HepG2 (cell line): ENCODE results near the gene KARS1. TPM values are rescaled to one million over a fixed set of nuclear protein-coding genes. Genes with fewer than 3 reads are reported as not detected.

ENCODE experiments used
- ELF4 ChIP-seq: sonication (generic); formaldehyde crosslinking; IDR thresholded peaks from 2 replicates; pipeline ENCODE4 v1.5.0; 2020; ENCODE audit warnings: missing genetic modification reagents, mild to moderate bottlenecking, moderate library complexity, borderline replicate concordance
- FOXA3 ChIP-seq: IDR thresholded peaks from 2 replicates; pipeline ENCODE4 v1.6.1; 2016; ENCODE audit warnings: missing genetic modification reagents, missing compliant biosample characterization
- GATA4 ChIP-seq: sonication (generic); IDR thresholded peaks from 2 replicates; pipeline ENCODE4 v1.6.1; 2016; ENCODE audit warnings: antibody characterized with exemption, low read depth, borderline replicate concordance
- GATAD1 ChIP-seq: IDR thresholded peaks from 2 replicates; pipeline ENCODE4 v1.6.1; 2016; ENCODE audit warnings: missing genetic modification reagents, missing compliant biosample characterization
- HNF4A ChIP-seq: sonication (generic); formaldehyde crosslinking; IDR thresholded peaks from 2 replicates; pipeline ENCODE4 v1.4.0; 2020; ENCODE audit warnings: missing genetic modification reagents
- KDM5B ChIP-seq: sonication (generic); formaldehyde crosslinking; IDR thresholded peaks from 2 replicates; pipeline ENCODE4 v1.4.0; 2020; ENCODE audit warnings: missing genetic modification reagents, mild to moderate bottlenecking, borderline replicate concordance
- KLF9 ChIP-seq: IDR thresholded peaks from 2 replicates; pipeline ENCODE4 v1.6.1; 2016; ENCODE audit warnings: low read depth
- MTF1 ChIP-seq: sonication (generic); formaldehyde crosslinking; IDR thresholded peaks from 2 replicates; pipeline ENCODE4 v1.5.0; 2020; ENCODE audit warnings: missing genetic modification reagents
- NR2F6 ChIP-seq, 2 experiments: IDR thresholded peaks; 2 replicates each; pipeline ENCODE4 v1.6.1; 2016; ENCODE audit warnings: antibody characterized with exemption in 1 of 2, mild to moderate bottlenecking in 1 of 2
- PHF8 ChIP-seq: sonication (generic); formaldehyde crosslinking; IDR thresholded peaks from 2 replicates; pipeline ENCODE4 v1.5.0; 2020; ENCODE audit warnings: missing genetic modification reagents
- REL ChIP-seq: sonication (generic); formaldehyde crosslinking; conservative IDR thresholded peaks from 2 replicates; pipeline ENCODE4 v1.8.0; 2022; ENCODE audit warnings: mild to moderate bottlenecking, missing genetic modification reagents, moderate library complexity
- ZBTB1 ChIP-seq: sonication (generic); formaldehyde crosslinking; IDR thresholded peaks from 2 replicates; pipeline ENCODE4 v1.4.0; 2020; ENCODE audit warnings: missing genetic modification reagents, borderline replicate concordance
- ZNF234 ChIP-seq: sonication (generic); formaldehyde crosslinking; conservative IDR thresholded peaks from 2 replicates; pipeline ENCODE4 v1.5.1; 2020; ENCODE audit warnings: mild to moderate bottlenecking, missing genetic modification reagents
- ZNF7 ChIP-seq: IDR thresholded peaks from 2 replicates; pipeline ENCODE4 v1.6.1; 2016; ENCODE audit warnings: missing biosample characterization, missing genetic modification reagents
- polyA plus RNA-seq, 8 experiments: library from polyadenylated mRNA; depleted of rRNA in 3 of 8; stranded (reverse) in 7 of 8; unstranded in 1 of 8; fragments of >200 nt; fragmentation: Illumina TruSeq in 4 of 8; extraction: Trizol in 4 of 8; gene quantifications; 2 replicates each; pipeline versions ENCODE4 v1.2.1 to v1.2.3, GENCODE V29; 2011 to 2016; ENCODE audit warnings: low read depth in 4 of 8, missing spikeins in 1 of 8, mixed read lengths in 1 of 8; ENCODE audit not compliant: insufficient read depth in 1 of 8
- total RNA-seq, 5 experiments: library from RNA; depleted of rRNA; stranded (reverse); fragments of >200 nt; fragmentation: Illumina TruSeq; extraction: Trizol; gene quantifications; 2 replicates each; pipeline ENCODE4 v1.2.3, GENCODE V29; 2016; ENCODE audit warnings: low read depth in 1 of 5
- TF ChIP-seq, protein P1 (sequence below): sonication (generic); formaldehyde crosslinking; IDR thresholded peaks from 2 replicates; pipeline ENCODE4 v1.4.0; 2020; ENCODE audit warnings: mild to moderate bottlenecking, missing genetic modification reagents
- TF ChIP-seq, protein P2 (sequence below): sonication (generic); IDR thresholded peaks from 2 replicates; pipeline ENCODE4 v1.6.1; 2016; ENCODE audit warnings: low read depth, borderline replicate concordance
- TF ChIP-seq, protein P3 (sequence below): sonication (generic); formaldehyde crosslinking; IDR thresholded peaks from 2 replicates; pipeline ENCODE4 v1.4.0; 2020; ENCODE audit warnings: missing genetic modification reagents
- TF ChIP-seq, protein P4 (sequence below): sonication (generic); formaldehyde crosslinking; IDR thresholded peaks from 2 replicates; pipeline ENCODE4 v1.5.1; 2020; ENCODE audit warnings: missing genetic modification reagents, mild to moderate bottlenecking, borderline replicate concordance
- TF ChIP-seq, protein P5 (sequence below), 2 experiments: sonication (generic) in 1 of 2; formaldehyde crosslinking in 1 of 2; IDR thresholded peaks; 2 replicates each; pipeline versions ENCODE4 v1.4.0 to v1.6.1; 2018 to 2020; ENCODE audit warnings: missing genetic modification reagents in 2 of 2, borderline replicate concordance in 1 of 2, low read depth in 1 of 2, mild to moderate bottlenecking in 1 of 2, missing biosample characterization in 1 of 2

Gene KARS1
- total and polyA plus RNA-seq, 2 of the 13 experiments (the other 11 are each of a cell fraction or from before 2014, with no cell fraction given): 141 to 276 TPM

DNA sequence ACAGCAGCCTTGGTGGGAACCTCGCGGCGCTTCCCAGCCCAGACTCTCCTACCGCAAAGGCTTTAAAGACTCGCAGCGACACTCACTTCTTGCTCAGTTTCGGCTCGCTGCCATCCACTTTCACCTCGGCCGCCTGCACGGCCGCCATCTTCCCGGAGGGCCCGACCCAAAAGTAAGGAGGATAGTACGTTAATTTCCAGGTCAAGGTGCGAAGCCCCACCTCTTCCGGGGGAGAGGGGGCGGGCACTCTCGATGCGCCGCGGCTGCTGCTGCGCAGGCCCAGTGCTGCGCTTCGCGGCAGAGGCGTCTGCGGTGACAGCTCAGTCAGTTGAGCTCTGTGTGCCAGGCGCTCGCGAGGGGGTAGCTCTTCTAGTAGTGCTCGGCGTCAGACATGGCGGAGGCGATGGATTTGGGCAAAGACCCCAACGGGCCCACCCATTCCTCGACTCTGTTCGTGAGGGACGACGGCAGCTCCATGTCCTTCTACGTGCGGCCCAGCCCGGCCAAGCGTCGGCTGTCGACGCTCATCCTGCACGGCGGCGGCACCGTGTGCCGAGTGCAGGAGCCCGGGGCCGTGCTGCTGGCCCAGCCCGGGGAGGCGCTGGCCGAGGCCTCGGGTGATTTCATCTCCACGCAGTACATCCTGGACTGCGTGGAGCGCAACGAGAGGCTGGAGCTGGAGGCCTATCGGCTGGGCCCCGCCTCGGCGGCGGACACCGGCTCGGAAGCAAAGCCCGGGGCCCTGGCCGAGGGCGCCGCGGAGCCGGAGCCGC lies at the start of gene KARS1, which contains the start of gene TERF2IP (continued):
- TF ChIP-seq, protein P1, sequence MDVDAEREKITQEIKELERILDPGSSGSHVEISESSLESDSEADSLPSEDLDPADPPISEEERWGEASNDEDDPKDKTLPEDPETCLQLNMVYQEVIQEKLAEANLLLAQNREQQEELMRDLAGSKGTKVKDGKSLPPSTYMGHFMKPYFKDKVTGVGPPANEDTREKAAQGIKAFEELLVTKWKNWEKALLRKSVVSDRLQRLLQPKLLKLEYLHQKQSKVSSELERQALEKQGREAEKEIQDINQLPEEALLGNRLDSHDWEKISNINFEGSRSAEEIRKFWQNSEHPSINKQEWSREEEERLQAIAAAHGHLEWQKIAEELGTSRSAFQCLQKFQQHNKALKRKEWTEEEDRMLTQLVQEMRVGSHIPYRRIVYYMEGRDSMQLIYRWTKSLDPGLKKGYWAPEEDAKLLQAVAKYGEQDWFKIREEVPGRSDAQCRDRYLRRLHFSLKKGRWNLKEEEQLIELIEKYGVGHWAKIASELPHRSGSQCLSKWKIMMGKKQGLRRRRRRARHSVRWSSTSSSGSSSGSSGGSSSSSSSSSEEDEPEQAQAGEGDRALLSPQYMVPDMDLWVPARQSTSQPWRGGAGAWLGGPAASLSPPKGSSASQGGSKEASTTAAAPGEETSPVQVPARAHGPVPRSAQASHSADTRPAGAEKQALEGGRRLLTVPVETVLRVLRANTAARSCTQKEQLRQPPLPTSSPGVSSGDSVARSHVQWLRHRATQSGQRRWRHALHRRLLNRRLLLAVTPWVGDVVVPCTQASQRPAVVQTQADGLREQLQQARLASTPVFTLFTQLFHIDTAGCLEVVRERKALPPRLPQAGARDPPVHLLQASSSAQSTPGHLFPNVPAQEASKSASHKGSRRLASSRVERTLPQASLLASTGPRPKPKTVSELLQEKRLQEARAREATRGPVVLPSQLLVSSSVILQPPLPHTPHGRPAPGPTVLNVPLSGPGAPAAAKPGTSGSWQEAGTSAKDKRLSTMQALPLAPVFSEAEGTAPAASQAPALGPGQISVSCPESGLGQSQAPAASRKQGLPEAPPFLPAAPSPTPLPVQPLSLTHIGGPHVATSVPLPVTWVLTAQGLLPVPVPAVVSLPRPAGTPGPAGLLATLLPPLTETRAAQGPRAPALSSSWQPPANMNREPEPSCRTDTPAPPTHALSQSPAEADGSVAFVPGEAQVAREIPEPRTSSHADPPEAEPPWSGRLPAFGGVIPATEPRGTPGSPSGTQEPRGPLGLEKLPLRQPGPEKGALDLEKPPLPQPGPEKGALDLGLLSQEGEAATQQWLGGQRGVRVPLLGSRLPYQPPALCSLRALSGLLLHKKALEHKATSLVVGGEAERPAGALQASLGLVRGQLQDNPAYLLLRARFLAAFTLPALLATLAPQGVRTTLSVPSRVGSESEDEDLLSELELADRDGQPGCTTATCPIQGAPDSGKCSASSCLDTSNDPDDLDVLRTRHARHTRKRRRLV (CRISPR knock-in tag): peak; percentile 80; the same call in 1 of the 2 replicates
- TF ChIP-seq NR2F6 (IDR thresholded peaks at IDR 0.05) (no peak), NR2F6 (CRISPR knock-in tag; IDR thresholded peaks at IDR 0.05) (peak; percentile 43; the same call in 1 of the 2 replicates), ZNF7 (CRISPR knock-in tag) (no peak), GATA4 (peak; percentile 87), ELF4 (CRISPR knock-in tag) (no peak; the same call in 1 of the 2 replicates), ZNF234 (CRISPR knock-in tag) (0 out of 2 replicates have a peak, but pooled peaks have one; percentile 87), KLF9 (CRISPR knock-in tag) (no peak), REL (no peak; the same call in 1 of the 2 replicates), FOXA3 (no peak; the same call in none of the 2 replicates), GATAD1 (CRISPR knock-in tag) (peak; percentile 96), MTF1 (CRISPR knock-in tag) (peak; percentile 71; the same call in 1 of the 2 replicates), KDM5B (CRISPR knock-in tag) (peak; percentile 97), ZBTB1 (CRISPR knock-in tag) (no peak; the same call in 1 of the 2 replicates), PHF8 (CRISPR knock-in tag) (peak; percentile 98), HNF4A (CRISPR knock-in tag) (no peak)
- TF ChIP-seq, protein P2, sequence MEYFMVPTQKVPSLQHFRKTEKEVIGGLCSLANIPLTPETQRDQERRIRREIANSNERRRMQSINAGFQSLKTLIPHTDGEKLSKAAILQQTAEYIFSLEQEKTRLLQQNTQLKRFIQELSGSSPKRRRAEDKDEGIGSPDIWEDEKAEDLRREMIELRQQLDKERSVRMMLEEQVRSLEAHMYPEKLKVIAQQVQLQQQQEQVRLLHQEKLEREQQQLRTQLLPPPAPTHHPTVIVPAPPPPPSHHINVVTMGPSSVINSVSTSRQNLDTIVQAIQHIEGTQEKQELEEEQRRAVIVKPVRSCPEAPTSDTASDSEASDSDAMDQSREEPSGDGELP: peak; percentile 50; the same call in 1 of the 2 replicates
- TF ChIP-seq, protein P3, sequence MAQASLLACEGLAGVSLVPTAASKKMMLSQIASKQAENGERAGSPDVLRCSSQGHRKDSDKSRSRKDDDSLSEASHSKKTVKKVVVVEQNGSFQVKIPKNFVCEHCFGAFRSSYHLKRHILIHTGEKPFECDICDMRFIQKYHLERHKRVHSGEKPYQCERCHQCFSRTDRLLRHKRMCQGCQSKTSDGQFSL (CRISPR knock-in tag): no peak
- TF ChIP-seq, protein P4, sequence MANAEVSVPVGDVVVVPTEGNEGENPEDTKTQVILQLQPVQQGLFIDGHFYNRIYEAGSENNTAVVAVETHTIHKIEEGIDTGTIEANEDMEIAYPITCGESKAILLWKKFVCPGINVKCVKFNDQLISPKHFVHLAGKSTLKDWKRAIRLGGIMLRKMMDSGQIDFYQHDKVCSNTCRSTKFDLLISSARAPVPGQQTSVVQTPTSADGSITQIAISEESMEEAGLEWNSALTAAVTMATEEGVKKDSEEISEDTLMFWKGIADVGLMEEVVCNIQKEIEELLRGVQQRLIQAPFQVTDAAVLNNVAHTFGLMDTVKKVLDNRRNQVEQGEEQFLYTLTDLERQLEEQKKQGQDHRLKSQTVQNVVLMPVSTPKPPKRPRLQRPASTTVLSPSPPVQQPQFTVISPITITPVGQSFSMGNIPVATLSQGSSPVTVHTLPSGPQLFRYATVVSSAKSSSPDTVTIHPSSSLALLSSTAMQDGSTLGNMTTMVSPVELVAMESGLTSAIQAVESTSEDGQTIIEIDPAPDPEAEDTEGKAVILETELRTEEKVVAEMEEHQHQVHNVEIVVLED (CRISPR knock-in tag): peak; percentile 81
- TF ChIP-seq, protein P5, sequence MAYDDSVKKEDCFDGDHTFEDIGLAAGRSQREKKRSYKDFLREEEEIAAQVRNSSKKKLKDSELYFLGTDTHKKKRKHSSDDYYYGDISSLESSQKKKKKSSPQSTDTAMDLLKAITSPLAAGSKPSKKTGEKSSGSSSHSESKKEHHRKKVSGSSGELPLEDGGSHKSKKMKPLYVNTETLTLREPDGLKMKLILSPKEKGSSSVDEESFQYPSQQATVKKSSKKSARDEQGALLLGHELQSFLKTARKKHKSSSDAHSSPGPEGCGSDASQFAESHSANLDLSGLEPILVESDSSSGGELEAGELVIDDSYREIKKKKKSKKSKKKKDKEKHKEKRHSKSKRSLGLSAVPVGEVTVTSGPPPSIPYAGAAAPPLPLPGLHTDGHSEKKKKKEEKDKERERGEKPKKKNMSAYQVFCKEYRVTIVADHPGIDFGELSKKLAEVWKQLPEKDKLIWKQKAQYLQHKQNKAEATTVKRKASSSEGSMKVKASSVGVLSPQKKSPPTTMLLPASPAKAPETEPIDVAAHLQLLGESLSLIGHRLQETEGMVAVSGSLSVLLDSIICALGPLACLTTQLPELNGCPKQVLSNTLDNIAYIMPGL (CRISPR knock-in tag; IDR thresholded peaks at IDR 0.05; ENCODE audit: borderline replicate concordance in 1 of 2, low read depth in 1 of 2): peak in 1 of 2 experiments; percentile 86
